ENCODE data around the gene ATM.

Gene ATM

DNA sequence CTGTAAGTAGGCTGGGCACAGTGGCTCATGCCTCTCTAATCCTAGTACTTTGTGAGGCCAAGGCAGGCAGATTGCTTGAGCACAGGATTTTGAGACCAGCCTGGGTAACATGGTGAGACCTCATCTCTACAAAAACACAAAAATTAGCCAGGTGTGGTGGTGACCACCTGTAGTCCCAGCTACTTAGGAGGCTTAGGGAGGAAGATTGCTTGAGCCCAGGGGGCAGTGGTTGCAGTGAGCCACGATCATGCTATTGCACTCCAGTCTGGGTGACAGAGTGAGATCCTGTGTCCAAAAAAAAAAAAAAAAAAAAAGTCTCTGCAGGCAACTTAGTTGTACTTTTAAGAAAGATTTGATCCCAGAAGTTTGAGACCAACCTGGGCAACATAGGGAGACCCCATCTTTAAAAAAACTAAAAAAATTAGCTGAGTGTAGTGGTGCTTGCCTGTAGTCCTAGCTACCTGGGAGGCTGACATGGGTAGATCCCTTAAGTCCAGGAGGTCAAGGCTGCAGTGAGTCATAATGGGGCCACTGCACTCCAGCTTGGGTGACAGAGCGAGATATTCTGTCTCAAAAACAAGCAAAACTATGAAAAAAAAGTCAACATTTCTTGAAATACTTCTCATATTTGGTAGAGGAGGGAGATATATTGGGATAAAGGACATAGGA is 10.5 kb downstream of the ATM start:
- TF ChIP-seq, protein P1, sequence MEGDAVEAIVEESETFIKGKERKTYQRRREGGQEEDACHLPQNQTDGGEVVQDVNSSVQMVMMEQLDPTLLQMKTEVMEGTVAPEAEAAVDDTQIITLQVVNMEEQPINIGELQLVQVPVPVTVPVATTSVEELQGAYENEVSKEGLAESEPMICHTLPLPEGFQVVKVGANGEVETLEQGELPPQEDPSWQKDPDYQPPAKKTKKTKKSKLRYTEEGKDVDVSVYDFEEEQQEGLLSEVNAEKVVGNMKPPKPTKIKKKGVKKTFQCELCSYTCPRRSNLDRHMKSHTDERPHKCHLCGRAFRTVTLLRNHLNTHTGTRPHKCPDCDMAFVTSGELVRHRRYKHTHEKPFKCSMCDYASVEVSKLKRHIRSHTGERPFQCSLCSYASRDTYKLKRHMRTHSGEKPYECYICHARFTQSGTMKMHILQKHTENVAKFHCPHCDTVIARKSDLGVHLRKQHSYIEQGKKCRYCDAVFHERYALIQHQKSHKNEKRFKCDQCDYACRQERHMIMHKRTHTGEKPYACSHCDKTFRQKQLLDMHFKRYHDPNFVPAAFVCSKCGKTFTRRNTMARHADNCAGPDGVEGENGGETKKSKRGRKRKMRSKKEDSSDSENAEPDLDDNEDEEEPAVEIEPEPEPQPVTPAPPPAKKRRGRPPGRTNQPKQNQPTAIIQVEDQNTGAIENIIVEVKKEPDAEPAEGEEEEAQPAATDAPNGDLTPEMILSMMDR (conservative IDR thresholded peaks at IDR 0.05): no peak

DNA sequence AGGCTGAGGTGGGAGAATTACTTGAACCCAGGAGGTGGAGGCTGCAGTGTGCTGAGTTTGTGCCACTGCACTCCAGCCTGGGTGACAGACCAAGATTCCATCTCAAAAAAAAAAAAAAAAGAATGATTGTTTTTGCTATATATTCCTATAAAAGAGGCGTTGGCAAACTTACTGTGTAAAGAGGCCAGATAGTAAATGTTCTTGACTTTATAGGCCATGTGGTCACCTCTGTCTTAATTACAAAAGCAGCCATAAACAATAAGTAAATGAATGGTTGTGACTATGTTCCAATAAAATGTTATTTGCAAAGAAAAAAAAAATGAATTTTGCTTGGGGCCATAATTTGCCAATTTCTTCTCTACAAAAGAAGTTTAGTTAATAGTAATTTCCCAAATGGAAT is 12.3 kb downstream of the ATM start:
- H3K27ac ChIP-seq: peak overlapping the region; percentile 39
- TF ChIP-seq, protein P1 (conservative IDR thresholded peaks at IDR 0.05): no peak

More for the DNA sequence above, 10.5 kb downstream of the ATM start:
- H3K27ac ChIP-seq: no peak overlapping the region

DNA sequence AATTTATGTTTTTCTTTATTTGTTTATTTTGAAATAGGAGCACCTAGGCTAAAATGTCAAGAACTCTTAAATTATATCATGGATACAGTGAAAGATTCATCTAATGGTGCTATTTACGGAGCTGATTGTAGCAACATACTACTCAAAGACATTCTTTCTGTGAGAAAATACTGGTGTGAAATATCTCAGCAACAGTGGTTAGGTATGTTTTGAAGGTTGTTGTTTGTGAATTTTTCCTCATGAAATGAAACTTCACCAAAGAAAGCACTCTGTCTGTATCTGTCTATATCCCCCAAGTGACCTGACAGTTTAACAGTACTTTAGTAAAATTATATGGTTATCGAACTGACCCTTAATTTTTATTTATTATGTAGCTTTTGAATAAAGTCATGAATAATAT is 12.8 kb downstream of the ATM start:
- TF ChIP-seq, protein P1 (conservative IDR thresholded peaks at IDR 0.05): no peak
- peak overlapping the region; percentile 39 for H3K27ac ChIP-seq

- TF ChIP-seq, protein P1 (conservative IDR thresholded peaks at IDR 0.05): no peak
- H3K27ac ChIP-seq: no peak overlapping the region
These were observed 14.2 kb downstream of the ATM start for GRCh38 chr11:108237058-108237481.

- TF ChIP-seq, protein P1 (conservative IDR thresholded peaks at IDR 0.05): no peak
- H3K27ac ChIP-seq: no peak overlapping the region
These were observed 16.2 kb downstream of the ATM start for GRCh38 chr11:108239076-108239475.

GRCh38 chr11:108241330-108242037 is 18.6 kb downstream of the ATM start:
- no peak overlapping the region for H3K27ac ChIP-seq
- TF ChIP-seq, protein P1 (conservative IDR thresholded peaks at IDR 0.05): no peak

DNA sequence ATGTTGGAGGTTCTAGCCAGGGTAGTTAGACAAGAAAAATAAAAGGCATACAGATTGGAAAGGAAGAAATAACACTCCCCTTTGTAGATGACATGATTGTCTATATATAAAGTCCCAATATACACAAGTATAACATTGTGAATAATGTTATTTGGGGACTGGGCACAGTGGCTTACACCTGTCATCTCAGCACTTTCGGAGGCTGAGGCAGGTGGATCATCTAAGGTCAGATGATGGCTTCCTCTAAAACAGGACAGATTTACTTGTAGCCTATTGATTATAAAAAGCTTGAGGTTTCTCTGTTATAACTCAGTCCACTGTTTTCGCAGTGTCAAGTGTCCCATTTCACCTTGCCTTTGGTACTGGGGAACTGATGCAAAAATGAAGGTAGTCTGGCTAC is 19.6 kb downstream of the ATM start:
- TF ChIP-seq, protein P1 (conservative IDR thresholded peaks at IDR 0.05): no peak
- no peak overlapping the region for H3K27ac ChIP-seq

Measured in VCaP (cell line).